ENCODE measurements around the gene SHISA9. TPM values are rescaled to one million over a fixed set of nuclear protein-coding genes. Genes with fewer than 3 reads are reported as not detected.

Gene SHISA9
- polyA plus RNA-seq, 1 of the 3 experiments (the other 2 are of a cell fraction): 0.02 TPM

DNA sequence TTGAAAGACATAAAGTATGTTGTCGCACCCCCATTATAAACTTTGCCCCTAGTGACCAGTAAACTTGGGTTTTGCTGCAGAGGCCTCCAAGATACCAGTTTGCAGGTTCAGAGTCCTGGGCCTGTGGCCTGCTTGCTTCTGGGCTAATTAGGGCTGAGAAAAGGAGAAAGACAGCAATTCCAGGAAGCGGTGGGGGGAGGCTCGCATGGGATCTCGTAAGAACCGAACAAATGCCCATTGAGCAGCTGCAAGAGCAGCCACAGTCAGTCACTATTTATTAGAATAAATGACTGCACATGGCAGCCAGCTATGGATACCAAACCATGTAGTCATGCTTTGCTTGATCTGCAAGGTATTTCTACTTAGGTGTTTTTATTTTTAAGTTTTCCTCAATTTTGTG is 4.9 kb downstream of the SHISA9 start:
- DNase-seq: no peak
- H3F3A ChIP-seq (replicated peaks; ENCODE audit: insufficient read depth): no peaks in the 10 kb centered on the region
- no peak overlapping the region for H3K9ac ChIP-seq
- H3K9me3 ChIP-seq: no peaks in the 10 kb centered on the region
- no peaks in the 10 kb centered on the region for H4K20me1 ChIP-seq (ENCODE audit: insufficient read depth)
- no peaks in the 10 kb centered on the region for H3K36me3 ChIP-seq (replicated peaks in 1 of 2; ENCODE audit: control insufficient read depth in 1 of 2, insufficient read depth in 2 of 2, low read length in 1 of 2)
- no peak for TF ChIP-seq FOXM1 (IDR thresholded peaks at IDR 0.05; ENCODE audit: low read depth)
- no peak for TF ChIP-seq FOXJ3 (CRISPR knock-in tag; IDR thresholded peaks at IDR 0.05)
- no peak for TF ChIP-seq JUND (IDR thresholded peaks at IDR 0.05)
- TF ChIP-seq, protein P1, sequence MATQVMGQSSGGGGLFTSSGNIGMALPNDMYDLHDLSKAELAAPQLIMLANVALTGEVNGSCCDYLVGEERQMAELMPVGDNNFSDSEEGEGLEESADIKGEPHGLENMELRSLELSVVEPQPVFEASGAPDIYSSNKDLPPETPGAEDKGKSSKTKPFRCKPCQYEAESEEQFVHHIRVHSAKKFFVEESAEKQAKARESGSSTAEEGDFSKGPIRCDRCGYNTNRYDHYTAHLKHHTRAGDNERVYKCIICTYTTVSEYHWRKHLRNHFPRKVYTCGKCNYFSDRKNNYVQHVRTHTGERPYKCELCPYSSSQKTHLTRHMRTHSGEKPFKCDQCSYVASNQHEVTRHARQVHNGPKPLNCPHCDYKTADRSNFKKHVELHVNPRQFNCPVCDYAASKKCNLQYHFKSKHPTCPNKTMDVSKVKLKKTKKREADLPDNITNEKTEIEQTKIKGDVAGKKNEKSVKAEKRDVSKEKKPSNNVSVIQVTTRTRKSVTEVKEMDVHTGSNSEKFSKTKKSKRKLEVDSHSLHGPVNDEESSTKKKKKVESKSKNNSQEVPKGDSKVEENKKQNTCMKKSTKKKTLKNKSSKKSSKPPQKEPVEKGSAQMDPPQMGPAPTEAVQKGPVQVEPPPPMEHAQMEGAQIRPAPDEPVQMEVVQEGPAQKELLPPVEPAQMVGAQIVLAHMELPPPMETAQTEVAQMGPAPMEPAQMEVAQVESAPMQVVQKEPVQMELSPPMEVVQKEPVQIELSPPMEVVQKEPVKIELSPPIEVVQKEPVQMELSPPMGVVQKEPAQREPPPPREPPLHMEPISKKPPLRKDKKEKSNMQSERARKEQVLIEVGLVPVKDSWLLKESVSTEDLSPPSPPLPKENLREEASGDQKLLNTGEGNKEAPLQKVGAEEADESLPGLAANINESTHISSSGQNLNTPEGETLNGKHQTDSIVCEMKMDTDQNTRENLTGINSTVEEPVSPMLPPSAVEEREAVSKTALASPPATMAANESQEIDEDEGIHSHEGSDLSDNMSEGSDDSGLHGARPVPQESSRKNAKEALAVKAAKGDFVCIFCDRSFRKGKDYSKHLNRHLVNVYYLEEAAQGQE (IDR thresholded peaks at IDR 0.05; ENCODE audit: low read depth, low read length): no peak
- TF ChIP-seq, protein P2, sequence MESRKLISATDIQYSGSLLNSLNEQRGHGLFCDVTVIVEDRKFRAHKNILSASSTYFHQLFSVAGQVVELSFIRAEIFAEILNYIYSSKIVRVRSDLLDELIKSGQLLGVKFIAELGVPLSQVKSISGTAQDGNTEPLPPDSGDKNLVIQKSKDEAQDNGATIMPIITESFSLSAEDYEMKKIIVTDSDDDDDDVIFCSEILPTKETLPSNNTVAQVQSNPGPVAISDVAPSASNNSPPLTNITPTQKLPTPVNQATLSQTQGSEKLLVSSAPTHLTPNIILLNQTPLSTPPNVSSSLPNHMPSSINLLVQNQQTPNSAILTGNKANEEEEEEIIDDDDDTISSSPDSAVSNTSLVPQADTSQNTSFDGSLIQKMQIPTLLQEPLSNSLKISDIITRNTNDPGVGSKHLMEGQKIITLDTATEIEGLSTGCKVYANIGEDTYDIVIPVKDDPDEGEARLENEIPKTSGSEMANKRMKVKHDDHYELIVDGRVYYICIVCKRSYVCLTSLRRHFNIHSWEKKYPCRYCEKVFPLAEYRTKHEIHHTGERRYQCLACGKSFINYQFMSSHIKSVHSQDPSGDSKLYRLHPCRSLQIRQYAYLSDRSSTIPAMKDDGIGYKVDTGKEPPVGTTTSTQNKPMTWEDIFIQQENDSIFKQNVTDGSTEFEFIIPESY (IDR thresholded peaks at IDR 0.05; ENCODE audit: borderline replicate concordance, low read depth): no peak
- TF ChIP-seq YY1 (IDR thresholded peaks at IDR 0.05; ENCODE audit: low read depth): no peak
- TF ChIP-seq GATA2 (CRISPR knock-in tag; IDR thresholded peaks at IDR 0.05): no peak
- TF ChIP-seq EZH2phosphoT487 (IDR thresholded peaks at IDR 0.05; ENCODE audit: borderline replicate concordance, low read depth): no peak
- TF ChIP-seq RAD21 (IDR thresholded peaks at IDR 0.05; ENCODE audit: low read length): no peak
- no peak for TF ChIP-seq NFIC (IDR thresholded peaks at IDR 0.05; ENCODE audit: borderline replicate concordance)
- no peak for TF ChIP-seq FOSL2 (IDR thresholded peaks at IDR 0.05; ENCODE audit: borderline replicate concordance, low read depth)
- TF ChIP-seq GABPA (IDR thresholded peaks at IDR 0.05; ENCODE audit: low read depth): no peak
- TF ChIP-seq, protein P3, sequence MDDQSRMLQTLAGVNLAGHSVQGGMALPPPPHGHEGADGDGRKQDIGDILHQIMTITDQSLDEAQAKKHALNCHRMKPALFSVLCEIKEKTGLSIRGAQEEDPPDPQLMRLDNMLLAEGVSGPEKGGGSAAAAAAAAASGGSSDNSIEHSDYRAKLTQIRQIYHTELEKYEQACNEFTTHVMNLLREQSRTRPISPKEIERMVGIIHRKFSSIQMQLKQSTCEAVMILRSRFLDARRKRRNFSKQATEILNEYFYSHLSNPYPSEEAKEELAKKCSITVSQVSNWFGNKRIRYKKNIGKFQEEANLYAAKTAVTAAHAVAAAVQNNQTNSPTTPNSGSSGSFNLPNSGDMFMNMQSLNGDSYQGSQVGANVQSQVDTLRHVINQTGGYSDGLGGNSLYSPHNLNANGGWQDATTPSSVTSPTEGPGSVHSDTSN (IDR thresholded peaks at IDR 0.05): no peak
- TF ChIP-seq, protein P4, sequence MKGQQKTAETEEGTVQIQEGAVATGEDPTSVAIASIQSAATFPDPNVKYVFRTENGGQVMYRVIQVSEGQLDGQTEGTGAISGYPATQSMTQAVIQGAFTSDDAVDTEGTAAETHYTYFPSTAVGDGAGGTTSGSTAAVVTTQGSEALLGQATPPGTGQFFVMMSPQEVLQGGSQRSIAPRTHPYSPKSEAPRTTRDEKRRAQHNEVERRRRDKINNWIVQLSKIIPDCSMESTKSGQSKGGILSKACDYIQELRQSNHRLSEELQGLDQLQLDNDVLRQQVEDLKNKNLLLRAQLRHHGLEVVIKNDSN (IDR thresholded peaks at IDR 0.05; ENCODE audit: borderline replicate concordance, low read depth): no peak
- no peak for TF ChIP-seq TCF12 (IDR thresholded peaks at IDR 0.05)
- TF ChIP-seq TEAD4 (IDR thresholded peaks at IDR 0.05; ENCODE audit: borderline replicate concordance, insufficient read depth): no peak
- TF ChIP-seq, protein P5, sequence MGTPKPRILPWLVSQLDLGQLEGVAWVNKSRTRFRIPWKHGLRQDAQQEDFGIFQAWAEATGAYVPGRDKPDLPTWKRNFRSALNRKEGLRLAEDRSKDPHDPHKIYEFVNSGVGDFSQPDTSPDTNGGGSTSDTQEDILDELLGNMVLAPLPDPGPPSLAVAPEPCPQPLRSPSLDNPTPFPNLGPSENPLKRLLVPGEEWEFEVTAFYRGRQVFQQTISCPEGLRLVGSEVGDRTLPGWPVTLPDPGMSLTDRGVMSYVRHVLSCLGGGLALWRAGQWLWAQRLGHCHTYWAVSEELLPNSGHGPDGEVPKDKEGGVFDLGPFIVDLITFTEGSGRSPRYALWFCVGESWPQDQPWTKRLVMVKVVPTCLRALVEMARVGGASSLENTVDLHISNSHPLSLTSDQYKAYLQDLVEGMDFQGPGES (IDR thresholded peaks at IDR 0.05; ENCODE audit: low read depth, low read length): no peak
- TF ChIP-seq, protein P6, sequence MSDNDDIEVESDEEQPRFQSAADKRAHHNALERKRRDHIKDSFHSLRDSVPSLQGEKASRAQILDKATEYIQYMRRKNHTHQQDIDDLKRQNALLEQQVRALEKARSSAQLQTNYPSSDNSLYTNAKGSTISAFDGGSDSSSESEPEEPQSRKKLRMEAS (IDR thresholded peaks at IDR 0.05; ENCODE audit: low read depth): no peak
- TF ChIP-seq ELF1 (IDR thresholded peaks at IDR 0.05): no peak
- H2AFZ ChIP-seq (ENCODE audit: low read depth): no peak overlapping the region
- H3K27ac ChIP-seq (ENCODE audit: low read depth in 2 of 2, low read length in 1 of 2): no peak overlapping the region
- H3K4me3 ChIP-seq (ENCODE audit: low read depth in 2 of 2, low read length in 1 of 2): no peak overlapping the region
- 85% methylated on average over 5 of the region's 5 CpGs for WGBS (ENCODE audit: low lambda C conversion rate)
- peaks cover 26% of the 10 kb centered on the region for H3K27me3 ChIP-seq (ENCODE audit: insufficient read depth)
- H3K4me2 ChIP-seq: no peak overlapping the region
- H3K79me2 ChIP-seq (ENCODE audit: insufficient read depth): no peaks in the 10 kb centered on the region
- no peaks in the 10 kb centered on the region for H3K9me2 ChIP-seq
- H3K4me1 ChIP-seq (ENCODE audit: control insufficient read depth in 1 of 2, insufficient read depth in 2 of 2, low read depth in 1 of 2, low read length in 1 of 2): no peaks in the 10 kb centered on the region
- CTCF ChIA-PET: interaction anchor here (1.0 to 1.4 kb wide), 2 partner anchors 10 to 333 kb away, joined by 3 read pairs; no protein-coding TSS in a partner anchor
- POLR2A ChIA-PET: no interaction called here

Data from SK-N-SH (cell line).